Esophagus mucosa (tissue), 1 donor: ENCODE measurements around the gene LMAN1L. TPM values are rescaled to one million over a fixed set of nuclear protein-coding genes. Genes with fewer than 3 reads are reported as not detected.
A peak's percentile ranks its signal among the peaks of the same experiment; 100 is the strongest.

Source experiments
- ATAC-seq: fragments of 200-7000 bp; cut with Tn5 transposase; one replicate; pipeline ENCODE4 v1.9.1; 2020
- total RNA-seq: library from RNA; stranded (reverse); gene quantifications from one replicate; pipeline ENCODE4 v1.2.4, GENCODE V29; 2023
- donor health status: DM: yes; HTN: yes; CAD: no.

LMAN1L gene
- total RNA-seq, result not detected

GRCh38 chr15:74812533-74812932 lies at the start of gene LMAN1L:
Gene LMAN1L (plus strand): TSS chr15:74812835. CDS start chr15:74812855, 20 bp downstream.
- ATAC-seq, result no peak

DNA sequence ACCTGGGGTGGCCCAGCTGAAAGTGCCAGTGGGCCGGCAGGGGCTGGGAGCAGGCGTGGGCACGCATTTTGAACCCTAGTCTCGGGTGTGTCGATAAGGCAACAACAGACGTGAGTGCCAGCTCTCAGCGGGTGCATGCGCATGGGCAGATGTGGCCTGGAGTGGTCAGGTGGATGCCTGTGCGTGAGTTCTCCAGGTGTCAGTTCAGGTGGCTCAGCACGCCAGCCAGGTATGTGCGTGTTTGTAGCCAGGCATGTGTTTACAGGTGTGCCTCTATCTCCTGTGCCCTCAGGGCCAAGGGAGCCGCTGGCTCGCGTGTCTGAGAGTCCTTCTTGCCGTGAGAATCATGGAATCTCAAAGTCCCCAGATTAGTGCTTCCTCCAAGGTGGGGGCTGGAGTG lies 49.2 kb upstream of the LMAN1L start:
- ATAC-seq, result peak; percentile 57

- no peak for ATAC-seq
These were observed 45.2 kb upstream of the LMAN1L start for GRCh38 chr15:74767167-74768098.

DNA sequence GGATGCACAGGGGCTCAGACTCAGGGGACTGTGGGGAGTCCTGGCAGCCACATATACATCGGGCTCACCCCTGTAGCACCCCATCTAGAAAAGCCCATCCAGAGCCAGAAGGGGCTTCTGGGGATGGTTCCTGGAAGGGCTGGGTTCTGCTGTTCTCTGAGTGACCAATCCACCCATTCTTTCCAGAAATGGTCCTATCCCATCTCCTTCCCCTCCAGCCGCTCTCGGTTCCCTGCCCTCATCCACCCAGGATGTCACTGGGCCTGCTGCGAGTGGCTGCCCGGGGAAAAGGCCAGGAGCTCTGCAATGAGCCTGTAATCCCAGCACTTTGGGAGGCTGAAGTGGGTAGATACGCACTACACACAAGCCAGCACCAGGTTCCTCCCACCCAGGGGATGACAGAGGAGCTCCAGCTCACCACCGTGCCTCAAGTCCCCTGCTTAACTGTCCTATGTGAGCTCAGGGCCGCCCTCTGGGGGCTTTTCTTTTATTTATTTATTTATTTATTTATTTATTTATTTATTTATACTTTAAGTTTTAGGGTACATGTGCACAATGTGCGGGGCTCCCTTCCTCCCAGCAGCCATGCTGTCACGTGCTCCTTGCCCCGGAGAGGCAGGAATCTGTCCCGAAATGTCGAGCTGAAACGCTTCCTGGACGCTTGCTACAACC lies 44.4 kb upstream of the LMAN1L start:
- no peak for ATAC-seq

DNA sequence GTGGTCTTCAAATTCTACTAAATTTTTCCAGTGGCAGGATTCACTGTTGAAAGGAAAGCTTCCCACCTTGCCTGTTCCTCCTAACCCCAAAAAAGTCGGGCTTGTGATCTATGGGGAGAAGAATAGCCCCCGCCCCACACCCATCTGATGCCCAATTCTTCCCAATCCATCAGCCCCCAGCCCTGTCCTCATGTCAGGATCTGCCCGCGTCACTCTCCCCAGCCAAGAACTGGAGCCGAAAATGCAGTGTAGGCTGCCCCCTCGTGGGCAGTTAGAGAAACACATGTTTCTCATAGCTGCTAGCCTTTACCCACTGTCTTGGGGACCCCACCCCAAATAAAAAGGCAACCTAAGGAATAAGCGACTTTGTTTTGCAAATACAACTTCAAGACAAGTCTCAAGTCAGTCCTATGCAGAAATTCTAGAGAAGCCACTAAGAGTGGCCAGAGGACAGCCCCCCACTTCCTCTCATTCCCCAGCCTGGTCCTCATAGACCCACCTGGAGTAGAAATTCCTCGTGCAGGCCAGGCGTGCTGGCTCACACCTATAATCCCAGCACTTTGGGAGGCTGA lies 43.8 kb upstream of the LMAN1L start:
- peak; percentile 28 for ATAC-seq

DNA sequence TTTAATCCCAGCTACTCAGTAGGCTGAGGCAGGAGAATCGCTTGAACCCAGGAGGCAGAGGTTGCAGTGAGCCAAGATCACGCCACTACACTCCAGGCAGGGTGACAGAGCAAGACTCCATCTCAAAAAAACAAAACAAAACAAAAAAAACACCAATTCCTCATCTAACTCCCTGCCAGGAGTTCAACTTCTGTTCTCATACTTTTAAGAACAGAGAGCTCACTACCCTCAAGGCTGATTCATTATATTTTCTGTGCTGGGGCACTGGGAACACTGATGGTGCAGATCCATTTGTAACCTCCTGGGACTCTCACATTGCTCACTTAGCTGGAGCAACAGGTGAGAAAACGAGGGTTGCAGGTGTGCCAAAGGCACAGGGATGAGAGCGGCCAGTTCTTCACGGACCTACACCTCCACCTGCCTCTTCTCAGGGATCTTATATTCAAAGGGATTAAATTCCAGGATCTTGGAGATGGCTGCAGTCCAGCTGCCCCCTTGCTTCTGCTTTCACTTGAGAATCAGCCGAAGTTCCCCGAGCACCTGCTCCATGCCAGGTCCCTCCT lies 43.1 kb upstream of the LMAN1L start:
- no peak for ATAC-seq

DNA sequence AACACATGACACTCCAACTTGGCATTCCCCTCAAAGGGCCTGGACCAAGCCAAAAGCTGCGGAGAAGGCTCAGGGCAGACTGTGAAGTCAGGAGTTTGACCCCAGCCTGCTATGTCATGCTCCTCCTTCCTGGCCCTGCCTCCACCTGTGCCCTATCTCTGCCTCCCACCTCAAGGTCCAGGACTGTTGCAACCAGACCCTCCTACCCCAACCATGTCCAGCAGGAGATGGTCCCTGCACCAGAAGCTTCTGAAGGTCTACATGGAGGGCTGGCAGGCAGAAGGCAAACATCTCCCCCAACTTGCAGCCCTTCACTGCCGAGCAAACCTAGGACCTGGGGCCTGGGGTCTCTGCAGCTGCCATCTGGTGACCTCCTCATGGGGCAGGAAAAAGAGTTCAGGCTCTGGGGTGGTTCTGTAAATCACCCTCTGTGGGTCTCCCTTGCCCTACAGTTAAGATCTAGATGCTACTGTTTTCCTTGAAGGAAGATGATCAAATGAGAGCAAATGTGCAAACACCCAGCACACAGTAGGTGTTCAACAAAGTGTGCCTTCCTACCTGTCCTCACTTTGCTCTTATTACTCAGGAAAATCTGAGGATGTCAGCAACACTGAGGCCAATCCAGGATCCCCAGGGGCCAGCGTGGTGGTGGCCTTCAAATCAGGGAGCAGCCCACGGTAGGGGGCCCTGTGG lies 42.3 kb upstream of the LMAN1L start:
- ATAC-seq, result no peak

- peak; percentile 4 for ATAC-seq
These were observed 39.3 kb upstream of the LMAN1L start for GRCh38 chr15:74773329-74773728.

DNA sequence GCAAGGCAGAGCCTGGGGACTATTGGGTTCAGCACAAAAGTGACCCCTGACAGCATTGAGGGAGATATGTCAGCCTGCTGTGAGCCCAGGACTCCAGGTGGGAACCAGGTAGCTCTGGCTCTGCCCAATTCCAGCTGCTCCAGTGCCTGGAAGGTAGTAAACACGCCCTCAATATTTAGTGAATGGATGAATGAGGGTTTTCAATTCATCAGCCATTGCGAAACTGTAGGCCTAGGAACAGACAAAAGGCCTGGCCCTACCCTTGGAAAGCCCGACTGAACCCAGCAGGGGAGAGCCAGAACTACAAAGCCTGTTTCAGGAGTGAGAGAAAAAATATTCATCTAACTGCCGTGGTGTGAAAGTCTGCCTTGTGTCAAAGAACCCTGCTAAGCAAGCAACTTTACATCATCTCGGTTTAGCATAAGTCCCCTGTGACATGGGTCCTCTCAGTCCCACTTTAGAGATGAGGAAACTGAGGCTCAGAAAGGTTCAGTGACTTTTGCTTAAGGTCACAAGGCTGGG lies 38.8 kb upstream of the LMAN1L start:
- peak; percentile 75 for ATAC-seq

DNA sequence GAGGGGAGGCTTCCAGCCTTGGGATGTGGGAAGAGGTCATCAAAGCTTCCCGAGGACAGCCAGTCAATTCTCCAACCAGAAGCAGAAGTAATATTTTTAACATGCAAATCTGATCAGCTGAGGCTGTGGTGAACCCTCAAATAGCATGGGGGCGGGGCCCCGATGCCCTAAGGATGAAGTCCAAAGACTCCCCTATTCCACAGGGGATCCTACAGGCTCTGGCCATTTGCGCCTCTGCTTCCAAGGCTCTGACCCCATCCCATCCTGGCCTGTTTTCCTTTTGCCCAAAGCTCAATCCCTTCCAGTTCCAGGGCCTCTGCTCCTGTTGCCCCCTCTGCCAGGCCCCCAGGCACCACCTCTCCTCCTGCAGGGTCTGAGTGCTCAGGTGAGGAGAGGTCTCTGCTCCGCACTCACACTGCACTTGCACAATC lies 37.5 kb upstream of the LMAN1L start:
- ATAC-seq, result no peak

DNA sequence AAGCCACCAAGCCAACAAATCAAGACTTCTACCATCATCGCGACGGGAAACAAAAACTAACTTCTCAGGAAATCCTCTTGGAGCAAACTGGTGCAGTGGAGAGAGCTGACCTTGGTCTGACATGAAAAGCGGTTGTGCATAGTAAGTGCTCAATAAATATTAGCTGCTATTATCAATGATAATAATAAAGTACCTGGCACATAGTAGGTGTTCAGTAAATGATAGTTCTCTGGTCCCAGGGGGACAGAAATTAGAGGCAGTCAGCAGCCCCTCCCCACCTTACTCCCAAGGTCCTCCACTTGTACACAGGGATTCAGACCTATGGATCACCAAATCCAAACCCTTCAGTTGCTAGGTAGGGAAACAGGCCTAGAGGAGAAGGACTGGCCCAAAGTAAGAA lies 36.7 kb upstream of the LMAN1L start:
- ATAC-seq, result no peak

GRCh38 chr15:74776821-74777768 lies 35.5 kb upstream of the LMAN1L start:
- peak; percentile 0 for ATAC-seq

GRCh38 chr15:74777769-74778598 lies 34.7 kb upstream of the LMAN1L start:
- no peak for ATAC-seq

- no peak for ATAC-seq
These were observed 34.0 kb upstream of the LMAN1L start for GRCh38 chr15:74778599-74778970.

DNA sequence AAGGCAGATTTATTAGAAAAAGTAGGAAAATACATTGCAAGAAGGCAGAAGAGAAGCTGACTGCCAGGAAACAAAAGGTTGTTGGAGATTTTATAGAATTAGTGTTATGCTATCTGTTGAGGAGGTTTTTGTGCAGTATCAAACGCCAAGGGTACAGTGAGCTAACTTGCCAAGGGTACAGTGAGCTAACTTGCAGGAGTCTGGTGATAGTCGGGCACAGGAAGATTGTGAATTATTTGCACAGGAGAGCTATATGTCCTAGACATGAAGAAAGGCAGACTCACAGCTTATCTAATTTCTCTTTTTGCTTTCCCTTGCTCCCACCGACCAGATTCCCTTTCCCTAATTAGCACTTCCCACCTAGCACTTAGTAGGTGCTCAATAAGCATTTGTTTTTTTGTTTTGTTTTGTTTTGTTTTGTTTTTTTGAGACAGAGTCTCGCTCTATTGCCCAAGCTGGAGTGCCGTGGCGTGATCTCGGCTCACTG lies 33.4 kb upstream of the LMAN1L start:
- ATAC-seq, result no peak

DNA sequence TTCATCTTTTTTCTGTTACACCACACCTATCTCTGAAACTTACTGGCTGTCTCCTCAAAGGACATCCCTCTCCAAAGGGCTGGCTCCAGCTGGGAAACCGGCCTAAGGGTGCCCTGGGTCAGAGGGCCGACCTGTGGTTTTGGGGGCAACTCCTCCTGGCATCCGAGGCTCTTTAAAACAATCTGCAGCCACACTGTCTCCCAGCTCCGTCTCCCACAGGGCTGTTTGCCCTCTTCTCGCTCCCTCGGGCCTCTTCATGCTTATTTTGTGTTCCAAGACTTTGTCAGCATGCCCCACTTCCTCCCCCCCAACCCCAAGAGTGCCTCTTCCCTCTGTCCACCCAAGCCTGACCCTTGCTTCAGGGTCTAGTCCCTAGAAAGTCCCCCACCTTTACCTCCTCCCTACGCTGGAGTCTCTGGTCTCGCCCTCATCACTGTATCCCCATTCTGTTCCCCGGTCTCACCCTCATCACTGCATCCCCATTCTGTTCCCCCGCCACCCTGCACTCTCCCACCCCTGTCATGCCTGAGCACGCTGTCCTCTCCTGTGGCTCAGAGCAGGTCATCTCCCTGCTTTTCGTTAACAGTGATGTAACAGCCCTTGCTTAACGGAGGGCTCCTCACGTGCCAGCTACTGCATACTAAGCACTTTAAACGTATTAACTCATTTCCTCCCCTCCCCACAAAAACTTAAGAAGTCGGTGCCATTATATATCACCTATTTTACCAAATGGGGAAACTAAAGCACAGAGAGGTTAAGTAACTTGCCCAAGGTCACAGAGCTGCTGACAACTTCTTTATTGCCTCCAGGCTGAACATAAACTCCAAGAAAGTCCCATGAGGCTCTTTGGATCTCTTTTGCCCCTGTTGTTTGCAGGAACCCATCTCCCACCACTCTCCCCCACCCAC lies 31.9 kb upstream of the LMAN1L start:
- peak; percentile 3 for ATAC-seq

DNA sequence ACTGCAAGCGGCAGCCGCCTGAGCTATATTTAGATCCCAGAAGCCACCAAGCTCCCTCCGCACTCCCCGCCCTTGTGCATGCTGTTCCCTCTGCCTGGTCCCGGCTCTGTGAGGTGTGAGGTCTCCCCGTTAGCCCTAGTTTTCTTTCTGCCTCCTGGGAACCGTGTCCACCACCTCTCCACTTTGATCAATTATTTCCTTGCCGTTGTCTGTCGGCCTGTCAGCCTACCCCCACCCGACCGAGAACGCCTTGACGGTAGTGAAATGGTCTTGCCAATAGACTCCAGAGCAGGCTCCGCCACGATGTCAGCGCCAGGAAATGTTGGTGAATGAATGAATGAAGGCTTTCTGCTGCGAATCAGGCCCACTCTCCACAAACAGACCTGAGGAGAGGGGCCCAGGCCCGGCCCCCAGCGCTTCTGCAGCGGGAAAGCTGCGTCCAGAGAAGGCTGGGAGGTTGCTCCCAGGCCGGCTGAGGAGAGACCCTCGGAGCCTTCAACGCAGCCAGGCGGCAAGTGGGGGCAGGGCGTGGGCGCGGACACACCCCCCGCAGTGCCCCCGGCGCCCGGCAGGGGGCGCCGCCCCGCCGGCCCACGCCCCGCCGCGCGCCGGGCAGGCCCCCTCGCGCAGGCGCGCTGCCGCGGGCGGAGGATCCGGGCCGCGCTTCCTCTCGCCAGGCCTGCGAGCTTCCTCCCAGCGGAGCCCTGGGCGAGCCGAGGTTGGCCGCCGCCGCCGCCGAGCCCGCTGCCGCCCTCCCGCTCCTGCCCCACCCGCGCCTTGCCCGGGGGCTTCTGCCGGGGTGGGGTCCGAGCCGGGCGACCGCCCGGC lies 31.0 kb upstream of the LMAN1L start, which contains the start of gene CSK:
CSK (plus strand) TSS at position 650 of the 828 bp plus-strand sequence. CDS start 16,218 bp downstream, outside the sequence.
- ATAC-seq, result peak; percentile 60
